Right lobe of liver (tissue), 6 donors: ENCODE results near the gene SOCS3. TPM values are rescaled to one million over a fixed set of nuclear protein-coding genes. Genes with fewer than 3 reads are reported as not detected.

ENCODE experiments used
- ATAC-seq, 4 donors: fragments of 200-7000 bp; cut with Tn5 transposase; one replicate each; pipeline ENCODE4 v1.9.1; 2020; ENCODE audit warnings: mild to moderate bottlenecking in 4 of 4, moderate library complexity in 4 of 4
- DNase-seq, 3 donors: peaks; one replicate each; pipeline ENCODE4 v3.0.0-alpha.2; 2020
- H3K27ac ChIP-seq, 3 donors: fragments of 200-600 bp; one replicate each; pipeline ENCODE4 v1.8.0; 2022
- H3K27me3 ChIP-seq, 2 donors: fragments of 200-600 bp; one replicate each; pipeline ENCODE4 v1.8.0; 2022
- H3K36me3 ChIP-seq, 4 donors: fragments of 200-600 bp; sonication (generic) in 1 of 4; one replicate each; pipeline versions ENCODE4 v1.5.1 to v1.8.0; 2017 to 2022; ENCODE audit warnings: control low read depth in 1 of 4
- H3K4me1 ChIP-seq, 4 donors: fragments of 200-600 bp; sonication (generic) in 1 of 4; one replicate each; pipeline versions ENCODE4 v1.5.1 to v1.8.0; 2017 to 2022; ENCODE audit warnings: control low read depth in 1 of 4
- H3K4me3 ChIP-seq, 3 donors: fragments of 200-600 bp; one replicate each; pipeline ENCODE4 v1.8.0; 2022
- H3K9me3 ChIP-seq, 4 donors: fragments of 200-600 bp; sonication (generic) in 1 of 4; one replicate each; pipeline versions ENCODE4 v1.5.1 to v1.8.0; 2017 to 2022; ENCODE audit warnings: control low read depth in 1 of 4
- POLR2A ChIP-seq: fragments of 450-650 bp; IDR thresholded peaks from one replicate; pipeline ENCODE4 v1.6.1; 2017; ENCODE audit warnings: antibody characterized with exemption, mild to moderate bottlenecking
- WGBS: methylation state at CpG from one replicate; pipeline ENCODE4 v1.1.6; 2018; ENCODE audit warnings: low coverage, low lambda C conversion rate; ENCODE audit not compliant: insufficient coverage; ENCODE audit errors: missing lambda C conversion rate; 5-methylcytosine and 5-hydroxymethylcytosine counted together
- intact Hi-C, 2 donors: fragments of 100-400 bp; cut with DNase I; formaldehyde crosslinking; loops; one replicate each; pipeline versions ENCODE4 v1.11.2 to v1.14.1; 2022
- total RNA-seq, 6 experiments: library from RNA; depleted of rRNA in 2 of 6; stranded (reverse); fragments of >200 nt in 2 of 6; fragmentation: NEBNext Ultra II Directional in 3 of 6; extraction: Animal tissue kit (Norgen Biotek cat#: 25700) in 3 of 6; gene quantifications; one replicate each; pipeline versions ENCODE4 v1.1.0 to v1.2.4, GENCODE V29; 2016 to 2023
- TF ChIP-seq, protein P1 (sequence below), 4 donors: fragments of 200-600 bp in 3 of 4; fragments of 450-650 bp in 1 of 4; IDR thresholded peaks; one replicate each; pipeline versions ENCODE4 v1.5.1 to v1.8.0; 2016 to 2022; ENCODE audit warnings: antibody characterized with exemption in 4 of 4, mild to moderate bottlenecking in 2 of 4
- donor health status: DM: no; HTN: yes; CAD: no.
- donor health status: DM: no; HTN: no; CAD: no.
- donor health status: DM: no; HTN: no; CAD: no.
- donor health status: DM: no; HTN: yes; CAD: no.
- donor health status: DM: no; HTN: yes; CAD: no.

The SOCS3 gene
- total RNA-seq, 6 experiments from 2014 or later: 1.2 to 87.3 (median 24.1) TPM

GRCh38 chr17:78362232-78362631 lies 2.4 kb upstream of the SOCS3 start:
- no peak for ATAC-seq
- 100% methylated on average over 5 of the region's 5 CpGs for WGBS
- Histone ChIP-seq H3K4me1 (peaks cover 0 to 35% (median 3%) of the 10 kb centered on the region in 4 donors), H3K27ac (no peak overlapping the region), H3K4me3 (no peak overlapping the region), H3K27me3 (no peaks in the 10 kb centered on the region), H3K36me3 (peaks cover 0 to 15% (median 2%) of the 10 kb centered on the region in 4 donors), H3K9me3 (no peaks in the 10 kb centered on the region)
- TF ChIP-seq POLR2A: no peak
- TF ChIP-seq, protein P1, sequence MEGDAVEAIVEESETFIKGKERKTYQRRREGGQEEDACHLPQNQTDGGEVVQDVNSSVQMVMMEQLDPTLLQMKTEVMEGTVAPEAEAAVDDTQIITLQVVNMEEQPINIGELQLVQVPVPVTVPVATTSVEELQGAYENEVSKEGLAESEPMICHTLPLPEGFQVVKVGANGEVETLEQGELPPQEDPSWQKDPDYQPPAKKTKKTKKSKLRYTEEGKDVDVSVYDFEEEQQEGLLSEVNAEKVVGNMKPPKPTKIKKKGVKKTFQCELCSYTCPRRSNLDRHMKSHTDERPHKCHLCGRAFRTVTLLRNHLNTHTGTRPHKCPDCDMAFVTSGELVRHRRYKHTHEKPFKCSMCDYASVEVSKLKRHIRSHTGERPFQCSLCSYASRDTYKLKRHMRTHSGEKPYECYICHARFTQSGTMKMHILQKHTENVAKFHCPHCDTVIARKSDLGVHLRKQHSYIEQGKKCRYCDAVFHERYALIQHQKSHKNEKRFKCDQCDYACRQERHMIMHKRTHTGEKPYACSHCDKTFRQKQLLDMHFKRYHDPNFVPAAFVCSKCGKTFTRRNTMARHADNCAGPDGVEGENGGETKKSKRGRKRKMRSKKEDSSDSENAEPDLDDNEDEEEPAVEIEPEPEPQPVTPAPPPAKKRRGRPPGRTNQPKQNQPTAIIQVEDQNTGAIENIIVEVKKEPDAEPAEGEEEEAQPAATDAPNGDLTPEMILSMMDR (IDR thresholded peaks at IDR 0.05): no peak
- DNase-seq: no peak
- intact Hi-C loops: loop anchor here in 1 of 2 donors (5.0 kb wide), 1 partner anchor 60 kb away; no protein-coding TSS in a partner anchor

DNA sequence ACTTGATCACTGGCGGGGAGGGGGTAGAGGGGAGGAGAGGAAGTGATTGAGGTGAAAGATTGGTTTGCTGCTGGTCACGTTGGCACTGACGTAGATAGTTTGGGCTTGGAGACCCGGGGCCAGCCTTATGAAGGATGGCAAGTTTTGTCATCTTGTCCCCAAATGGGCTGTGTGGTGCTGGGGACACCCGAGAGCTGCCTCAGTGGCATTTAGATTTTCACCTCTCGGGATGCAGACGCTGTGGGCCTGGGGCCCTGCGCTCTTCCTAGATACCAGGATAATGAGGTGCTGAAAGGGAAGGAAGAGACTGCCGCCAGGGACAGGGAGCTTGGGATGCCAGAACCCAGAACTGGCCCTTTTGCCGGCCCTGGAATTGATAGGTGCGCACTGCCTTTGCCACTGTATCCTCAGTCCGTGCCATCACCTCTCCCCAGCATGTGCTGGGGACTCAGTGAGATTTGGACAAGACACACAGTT lies 1.4 kb upstream of the SOCS3 start:
- DNase-seq (peak in 1 of 3 donors; percentile 25), ATAC-seq (no peak)
- Histone ChIP-seq H3K4me3 (no peak overlapping the region), H3K36me3 (peaks cover 0 to 18% (median 2%) of the 10 kb centered on the region in 4 donors), H3K27me3 (no peaks in the 10 kb centered on the region), H3K9me3 (no peaks in the 10 kb centered on the region), H3K27ac (no peak overlapping the region), H3K4me1 (peaks cover 0 to 45% (median 4%) of the 10 kb centered on the region in 4 donors)
- TF ChIP-seq, protein P1 (IDR thresholded peaks at IDR 0.05): no peak
- no peak for TF ChIP-seq POLR2A
- 27% methylated on average over 5 of the region's 12 CpGs for WGBS
- intact Hi-C loops: loop anchor here in 1 of 2 donors (5.0 kb wide), 1 partner anchor 61 kb away; no protein-coding TSS in a partner anchor

DNA sequence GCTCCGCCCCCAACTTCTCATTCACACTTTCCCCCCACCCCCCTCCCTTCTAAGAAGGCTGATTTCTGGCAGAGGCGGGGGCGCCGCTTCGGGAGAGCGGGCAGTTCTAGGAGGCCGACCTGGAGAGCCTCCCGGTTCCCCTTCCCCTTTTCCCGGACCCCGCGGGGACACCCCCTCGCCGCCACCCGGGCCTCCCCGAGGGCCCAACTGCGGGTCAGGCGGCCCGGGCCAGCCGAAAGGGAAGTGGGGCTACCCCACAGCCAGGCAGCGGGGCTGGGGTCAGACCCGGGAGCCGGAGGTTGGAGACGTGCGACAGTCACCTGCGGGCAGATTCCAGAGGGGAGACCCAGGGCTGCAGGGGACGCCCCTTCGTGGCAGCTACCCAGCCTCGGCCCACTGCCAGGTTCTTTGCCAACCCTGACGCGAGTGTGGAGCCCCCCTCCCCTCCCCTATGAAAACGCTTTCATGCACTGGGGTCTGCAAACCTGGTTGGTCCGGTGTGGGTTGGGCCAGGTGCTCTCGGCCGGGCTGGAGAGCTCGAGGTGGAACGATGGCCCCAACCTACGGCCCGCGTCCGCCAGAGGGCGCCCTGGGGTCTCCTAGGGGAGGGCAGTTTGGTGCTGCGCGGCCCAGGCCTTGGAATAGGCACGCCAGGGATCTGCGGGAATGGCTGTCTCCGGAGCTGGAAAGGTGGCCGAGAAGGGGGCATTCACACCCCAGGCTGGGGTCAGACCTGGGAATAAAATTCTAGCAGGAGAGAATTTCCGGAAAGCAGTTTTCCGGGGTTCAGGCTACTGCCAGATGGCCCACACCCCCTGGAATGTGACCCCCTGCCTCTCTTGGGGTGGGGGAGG lies 721 bp upstream of the SOCS3 start:
- intact Hi-C loops: loop anchor here in 1 of 2 donors (5.0 kb wide), 1 partner anchor 62 kb away; no protein-coding TSS in a partner anchor
- WGBS: 7% methylated on average over 9 of the region's 49 CpGs
- Histone ChIP-seq H3K9me3 (no peaks in the 10 kb centered on the region), H3K27ac (peak overlapping the region; percentile 85 to 92 (median 88)), H3K36me3 (peaks cover 0 to 18% (median 2%) of the 10 kb centered on the region in 4 donors), H3K27me3 (no peaks in the 10 kb centered on the region), H3K4me3 (peak overlapping the region; percentile 61 to 75 (median 68)), H3K4me1 (peaks cover 0 to 51% (median 7%) of the 10 kb centered on the region in 4 donors)
- ATAC-seq: peak; percentile 55 to 79 (median 68)
- peak; percentile 96 to 97 (median 96) for DNase-seq
- TF ChIP-seq, protein P1 (IDR thresholded peaks at IDR 0.05): peak; percentile 89 to 97 (median 93)
- no peak for TF ChIP-seq POLR2A

DNA sequence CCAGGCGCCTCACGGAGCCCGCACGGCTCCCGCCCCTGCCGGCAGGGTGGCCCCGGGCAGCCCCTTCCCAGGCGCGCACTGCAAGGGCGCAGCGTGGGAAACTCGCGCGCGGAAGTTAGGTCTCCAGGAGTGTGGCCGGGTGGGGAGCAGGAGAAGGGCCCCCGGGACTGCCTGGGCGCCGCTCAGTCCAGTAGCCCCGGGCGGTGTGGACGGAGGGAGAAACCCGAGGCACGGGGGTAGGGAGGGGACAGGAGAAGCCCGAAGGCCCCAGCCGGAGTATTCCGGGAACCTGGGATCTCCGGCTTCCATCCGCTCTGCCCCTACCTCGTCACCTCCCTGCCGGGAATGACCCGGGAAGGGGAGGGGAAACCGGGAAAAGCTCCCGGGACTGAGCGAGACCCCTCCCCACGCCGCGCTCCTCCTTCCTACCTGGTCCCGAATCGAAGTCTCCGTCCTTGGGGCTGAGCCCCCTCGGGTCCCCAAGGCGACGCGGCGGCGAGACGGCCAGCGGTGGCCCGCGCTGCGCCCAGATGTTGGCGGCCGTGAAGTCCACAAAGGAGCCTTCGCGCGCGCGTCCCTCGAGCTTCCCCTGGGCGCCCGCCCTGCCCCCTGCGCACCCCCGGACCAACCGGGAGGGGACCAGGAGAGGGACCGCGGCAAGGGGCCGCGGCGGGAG lies 418 bp downstream of the SOCS3 start:
- peaks cover 0 to 58% (median 13%) of the 10 kb centered on the region in 4 donors for H3K4me1 ChIP-seq
- WGBS: 3% methylated on average over 6 of the region's 70 CpGs
- peak in 1 of 3 donors; percentile 61 for DNase-seq
- H3K36me3 ChIP-seq: peaks cover 0 to 18% (median 2%) of the 10 kb centered on the region in 4 donors
- intact Hi-C loops: no loop called here
- TF ChIP-seq, protein P1 (IDR thresholded peaks at IDR 0.05): no peak
- no peaks in the 10 kb centered on the region for H3K27me3 ChIP-seq
- H3K4me3 ChIP-seq: peak overlapping the region; percentile 75 to 99 (median 93)
- no peaks in the 10 kb centered on the region for H3K9me3 ChIP-seq
- peak overlapping the region; percentile 85 to 98 (median 88) for H3K27ac ChIP-seq
- peak in 2 of 4 donors; percentile 0 to 5 for ATAC-seq
